OCI-LY1 (cell line): ENCODE measurements around the gene PYGM.
A peak's percentile ranks its signal among the peaks of the same experiment; 100 is the strongest.

Experiments used
- H2AFZ ChIP-seq: fragments of 200-600 bp; sonication (generic), shearing (Covaris generic); 2 replicates; pipeline ENCODE4 v1.6.0; 2014; ENCODE audit warnings: antibody characterized with exemption, mild to moderate bottlenecking, low read length
- H3F3A ChIP-seq: fragments of 200-600 bp; sonication (generic), shearing (Covaris generic); 2 replicates; pipeline ENCODE4 v1.6.0; 2014; ENCODE audit warnings: mild to moderate bottlenecking, antibody characterized with exemption, low read length, moderate library complexity; ENCODE audit not compliant: insufficient read depth
- H3K27ac ChIP-seq: fragments of 200-600 bp; sonication (generic); 2 replicates; pipeline ENCODE4 v1.5.1; 2014; ENCODE audit warnings: low read length, mixed run types, mild to moderate bottlenecking, low read depth; ENCODE audit not compliant: poor library complexity, severe bottlenecking
- H3K27me3 ChIP-seq: fragments of 200-600 bp; sonication (generic); 2 replicates; pipeline ENCODE4 v1.6.0; 2014; ENCODE audit warnings: antibody characterized with exemption, mild to moderate bottlenecking, low read length, moderate library complexity; ENCODE audit not compliant: insufficient read depth
- H3K36me3 ChIP-seq: fragments of 200-600 bp; sonication (generic); 2 replicates; pipeline ENCODE4 v1.6.1; 2014; ENCODE audit warnings: mild to moderate bottlenecking, antibody characterized with exemption, low read length, moderate library complexity, mixed read lengths; ENCODE audit not compliant: insufficient read depth
- H3K4me1 ChIP-seq: fragments of 200-600 bp; sonication (generic); 2 replicates; pipeline ENCODE4 v1.5.1; 2014; ENCODE audit warnings: mild to moderate bottlenecking, low read length, moderate library complexity; ENCODE audit not compliant: insufficient read depth, severe bottlenecking
- H3K4me2 ChIP-seq: fragments of 200-600 bp; sonication (generic), shearing (Covaris generic); 2 replicates; pipeline ENCODE4 v1.6.1; 2014; ENCODE audit warnings: low read length
- H3K4me3 ChIP-seq: fragments of 200-600 bp; sonication (generic); 2 replicates; pipeline ENCODE4 v1.5.1; 2014; ENCODE audit warnings: low read length, low read depth, mild to moderate bottlenecking, mixed read lengths; ENCODE audit not compliant: poor library complexity, severe bottlenecking
- H3K79me2 ChIP-seq: fragments of 200-600 bp; shearing (Covaris generic); 2 replicates; pipeline ENCODE4 v1.6.1; 2016; ENCODE audit warnings: mixed run types, low read length, mixed read lengths; ENCODE audit not compliant: insufficient read depth
- H3K9ac ChIP-seq: fragments of 200-600 bp; sonication (generic), shearing (Covaris generic); 2 replicates; pipeline ENCODE4 v1.6.1; 2014; ENCODE audit warnings: mild to moderate bottlenecking, low read length, mixed read lengths
- H3K9me2 ChIP-seq: fragments of 200-600 bp; sonication (generic), shearing (Covaris generic); 2 replicates; pipeline ENCODE4 v1.6.1; 2014; ENCODE audit warnings: low read depth, mild to moderate bottlenecking, low read length, mixed read lengths
- H3K9me3 ChIP-seq: fragments of 200-600 bp; shearing (Covaris generic); 2 replicates; pipeline ENCODE4 v1.6.1; 2014; ENCODE audit warnings: low read length, mixed read lengths
- H4K20me1 ChIP-seq: fragments of 200-600 bp; sonication (generic), shearing (Covaris generic); 2 replicates; pipeline ENCODE4 v1.6.0; 2016; ENCODE audit warnings: mild to moderate bottlenecking, low read length; ENCODE audit not compliant: insufficient read depth
- EZH2 ChIP-seq: fragments of 200-600 bp; sonication (generic), shearing (Covaris generic); IDR thresholded peaks from 2 replicates; pipeline ENCODE4 v1.8.0; 2017; ENCODE audit warnings: borderline replicate concordance, mixed run types, mild to moderate bottlenecking, antibody characterized with exemption, low read length, moderate library complexity, mixed read lengths
- TF ChIP-seq, protein P1 (sequence below): fragments of 200-600 bp; sonication (generic), shearing (Covaris generic); IDR thresholded peaks from 2 replicates; pipeline ENCODE4 v1.5.1; 2017; ENCODE audit warnings: mild to moderate bottlenecking, antibody characterized with exemption, low read length, moderate library complexity, mixed read lengths

The PYGM gene

DNA sequence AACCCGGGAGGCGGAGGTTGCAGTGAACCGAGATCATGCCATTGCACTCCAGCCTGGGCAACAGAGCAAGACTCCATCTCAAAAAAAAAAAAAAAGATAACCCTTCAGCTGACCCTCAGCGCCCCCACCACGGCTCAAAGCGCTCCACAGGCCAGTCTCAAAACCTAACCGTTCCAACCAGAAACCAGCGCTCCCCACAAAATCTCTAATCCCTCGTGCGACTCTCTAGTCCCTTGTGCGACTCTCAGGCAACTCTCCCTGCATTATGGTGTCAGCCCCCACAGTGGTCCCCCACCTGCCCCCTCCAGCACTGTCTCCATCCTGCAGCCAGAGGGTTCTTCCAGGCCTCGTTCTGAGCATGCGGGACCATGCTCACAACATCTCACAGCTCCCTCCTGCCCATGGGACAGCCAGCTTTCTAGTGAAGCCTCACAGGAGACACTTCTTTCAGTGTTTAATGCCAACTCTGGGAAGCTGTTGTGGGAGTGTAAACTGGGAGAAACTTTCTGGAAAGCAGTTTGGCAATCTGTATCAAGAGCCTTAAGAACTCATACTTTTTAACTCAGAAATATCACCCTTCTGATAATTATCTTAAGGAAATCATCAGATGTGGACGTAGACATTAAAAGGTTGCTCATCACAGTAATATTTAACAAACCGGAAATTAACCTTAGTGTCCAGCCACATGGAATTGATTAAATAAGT, 11.7 kb downstream of the PYGM start:
- no peaks in the 10 kb centered on the region for H3K79me2 ChIP-seq
- no peak overlapping the region for H2AFZ ChIP-seq
- H3K9ac ChIP-seq: no peak overlapping the region
- no peak overlapping the region for H3K4me2 ChIP-seq
- H3K4me3 ChIP-seq: no peak overlapping the region
- H3K4me1 ChIP-seq: peaks cover 23% of the 10 kb centered on the region
- no peak overlapping the region for H3K27ac ChIP-seq
- no peak for TF ChIP-seq EZH2
- TF ChIP-seq, protein P1, sequence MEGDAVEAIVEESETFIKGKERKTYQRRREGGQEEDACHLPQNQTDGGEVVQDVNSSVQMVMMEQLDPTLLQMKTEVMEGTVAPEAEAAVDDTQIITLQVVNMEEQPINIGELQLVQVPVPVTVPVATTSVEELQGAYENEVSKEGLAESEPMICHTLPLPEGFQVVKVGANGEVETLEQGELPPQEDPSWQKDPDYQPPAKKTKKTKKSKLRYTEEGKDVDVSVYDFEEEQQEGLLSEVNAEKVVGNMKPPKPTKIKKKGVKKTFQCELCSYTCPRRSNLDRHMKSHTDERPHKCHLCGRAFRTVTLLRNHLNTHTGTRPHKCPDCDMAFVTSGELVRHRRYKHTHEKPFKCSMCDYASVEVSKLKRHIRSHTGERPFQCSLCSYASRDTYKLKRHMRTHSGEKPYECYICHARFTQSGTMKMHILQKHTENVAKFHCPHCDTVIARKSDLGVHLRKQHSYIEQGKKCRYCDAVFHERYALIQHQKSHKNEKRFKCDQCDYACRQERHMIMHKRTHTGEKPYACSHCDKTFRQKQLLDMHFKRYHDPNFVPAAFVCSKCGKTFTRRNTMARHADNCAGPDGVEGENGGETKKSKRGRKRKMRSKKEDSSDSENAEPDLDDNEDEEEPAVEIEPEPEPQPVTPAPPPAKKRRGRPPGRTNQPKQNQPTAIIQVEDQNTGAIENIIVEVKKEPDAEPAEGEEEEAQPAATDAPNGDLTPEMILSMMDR: no peak
- no peaks in the 10 kb centered on the region for H3K36me3 ChIP-seq
- no peaks in the 10 kb centered on the region for H3K9me3 ChIP-seq
- H3F3A ChIP-seq: no peaks in the 10 kb centered on the region
- no peaks in the 10 kb centered on the region; the same call in 1 of the 2 replicates for H3K27me3 ChIP-seq
- no peaks in the 10 kb centered on the region for H4K20me1 ChIP-seq
- no peaks in the 10 kb centered on the region for H3K9me2 ChIP-seq

DNA sequence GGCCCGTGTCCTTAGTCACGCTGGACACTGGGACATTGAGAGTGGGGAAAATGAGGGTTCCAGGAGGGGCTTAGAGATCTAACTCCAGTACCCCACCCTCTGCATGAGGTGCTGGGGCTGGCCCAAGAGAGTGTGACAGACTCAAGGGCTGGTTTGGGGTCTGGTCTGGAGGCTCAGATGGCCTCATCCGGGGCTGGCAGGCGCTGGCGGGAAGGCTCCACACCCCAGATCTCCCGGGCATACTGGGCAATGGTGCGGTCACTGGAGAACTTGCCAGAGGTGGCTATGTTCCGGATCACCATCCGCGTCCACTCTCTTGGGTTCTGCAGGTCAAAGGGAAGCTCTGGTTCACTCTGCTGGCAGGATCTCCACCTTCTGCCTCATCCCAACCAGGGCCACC, 13.3 kb downstream of the PYGM start:
- H3K4me3 ChIP-seq: no peak overlapping the region
- no peak overlapping the region for H2AFZ ChIP-seq

DNA sequence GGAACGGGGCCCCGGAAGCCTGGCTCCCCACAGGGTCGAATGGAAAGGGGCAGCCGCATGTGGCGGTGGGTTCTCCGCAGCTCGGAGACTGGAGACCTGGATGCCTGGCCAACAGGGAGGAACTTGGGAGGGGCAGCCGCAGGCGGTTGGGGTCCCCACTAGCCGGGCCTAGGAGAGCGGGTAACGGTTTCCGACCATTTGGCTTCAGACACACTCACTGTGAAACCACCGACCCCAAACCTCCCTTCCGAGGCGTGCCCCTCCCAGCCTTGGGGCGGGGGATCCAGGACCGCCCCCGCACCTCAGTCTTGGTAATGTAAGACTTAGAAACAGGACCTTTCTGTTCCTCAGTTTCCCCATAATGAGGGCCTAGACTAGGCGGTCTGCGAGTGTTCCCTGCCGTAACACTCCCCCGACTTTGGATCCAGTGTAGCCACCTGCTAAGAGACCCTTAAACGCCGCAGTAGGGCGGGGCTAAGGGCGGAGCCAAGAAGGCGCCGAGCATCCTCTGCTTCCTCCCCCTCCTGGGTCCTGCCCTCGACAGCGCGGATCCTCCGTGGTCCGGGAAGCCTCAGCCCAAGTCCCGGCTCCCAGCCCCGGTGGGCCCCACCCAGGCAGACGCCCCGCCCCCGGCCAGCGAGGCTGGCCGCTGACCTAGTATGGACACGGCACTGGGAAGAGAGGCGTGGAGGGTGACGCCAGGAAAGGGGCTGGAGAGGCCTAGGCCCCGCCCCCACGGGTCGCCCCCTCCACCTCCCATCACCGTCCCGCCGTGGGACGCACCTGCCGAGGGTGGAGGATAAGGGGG, 14.0 kb downstream of the PYGM start:
- H3K4me1 ChIP-seq: peaks cover 35% of the 10 kb centered on the region
- H3K27me3 ChIP-seq: no peaks in the 10 kb centered on the region; the same call in 1 of the 2 replicates
- H3K36me3 ChIP-seq: no peaks in the 10 kb centered on the region
- TF ChIP-seq, protein P1: no peak
- TF ChIP-seq EZH2: no peak
- H3K4me2 ChIP-seq: peak overlapping the region; percentile 86
- H3F3A ChIP-seq: no peaks in the 10 kb centered on the region
- H3K9me2 ChIP-seq: no peaks in the 10 kb centered on the region
- H3K27ac ChIP-seq: peak overlapping the region; percentile 75
- no peaks in the 10 kb centered on the region for H4K20me1 ChIP-seq
- H3K79me2 ChIP-seq: no peaks in the 10 kb centered on the region
- peak overlapping the region; percentile 64 for H3K9ac ChIP-seq
- peak overlapping the region; percentile 60 for H3K4me3 ChIP-seq
- no peak overlapping the region for H2AFZ ChIP-seq
- no peaks in the 10 kb centered on the region for H3K9me3 ChIP-seq

More for the DNA sequence above, 13.3 kb downstream of the PYGM start:
- H4K20me1 ChIP-seq: no peaks in the 10 kb centered on the region
- no peaks in the 10 kb centered on the region; the same call in 1 of the 2 replicates for H3K27me3 ChIP-seq
- H3F3A ChIP-seq: no peaks in the 10 kb centered on the region
- H3K9me2 ChIP-seq: no peaks in the 10 kb centered on the region
- no peak for TF ChIP-seq EZH2
- TF ChIP-seq, protein P1: no peak
- peak overlapping the region; percentile 86; the same call in 1 of the 2 replicates for H3K4me2 ChIP-seq
- no peak overlapping the region for H3K9ac ChIP-seq
- no peak overlapping the region for H3K27ac ChIP-seq
- no peaks in the 10 kb centered on the region for H3K79me2 ChIP-seq
- H3K9me3 ChIP-seq: no peaks in the 10 kb centered on the region
- no peaks in the 10 kb centered on the region for H3K36me3 ChIP-seq
- H3K4me1 ChIP-seq: peaks cover 35% of the 10 kb centered on the region
